ENCODE measurements around the gene RGPD3. TPM values are rescaled to one million over a fixed set of nuclear protein-coding genes. Genes with fewer than 3 reads are reported as not detected.

RGPD3 gene
- total RNA-seq (2022; extraction: Qiagen RNA extraction; ENCODE audit: low read depth) = 0.11 to 0.20 TPM (median 0.14 TPM) in 5 replicates

GRCh38 chr2:106468107-106468506 is at the start of gene RGPD3:
Gene RGPD3 (minus strand): TSS chr2:106468413. CDS start chr2:106468288, 125 bp downstream.

GRCh38 chr2:106486551-106487385 is 18.6 kb upstream of the RGPD3 start, which contains the start of gene CD8B2:
Gene CD8B2 (plus strand): TSS chr2:106487364. CDS start chr2:106487427, 63 bp downstream.

Other genes starting within 250 kb of the RGPD3 start
- not detected in 5 replicates for gene CD8B2, start 19.0 kb upstream of the RGPD3 start, total RNA-seq (2022; extraction: Qiagen RNA extraction; ENCODE audit: low read depth)